ENCODE results near the gene LSM3.

Gene LSM3

GRCh38 chr3:14143271-14144225 lies 35.1 kb upstream of the LSM3 start:
- H3K27ac ChIP-seq, result peak overlapping the region; percentile 34
- no peak for TF ChIP-seq CTCF (conservative IDR thresholded peaks at IDR 0.05)

DNA sequence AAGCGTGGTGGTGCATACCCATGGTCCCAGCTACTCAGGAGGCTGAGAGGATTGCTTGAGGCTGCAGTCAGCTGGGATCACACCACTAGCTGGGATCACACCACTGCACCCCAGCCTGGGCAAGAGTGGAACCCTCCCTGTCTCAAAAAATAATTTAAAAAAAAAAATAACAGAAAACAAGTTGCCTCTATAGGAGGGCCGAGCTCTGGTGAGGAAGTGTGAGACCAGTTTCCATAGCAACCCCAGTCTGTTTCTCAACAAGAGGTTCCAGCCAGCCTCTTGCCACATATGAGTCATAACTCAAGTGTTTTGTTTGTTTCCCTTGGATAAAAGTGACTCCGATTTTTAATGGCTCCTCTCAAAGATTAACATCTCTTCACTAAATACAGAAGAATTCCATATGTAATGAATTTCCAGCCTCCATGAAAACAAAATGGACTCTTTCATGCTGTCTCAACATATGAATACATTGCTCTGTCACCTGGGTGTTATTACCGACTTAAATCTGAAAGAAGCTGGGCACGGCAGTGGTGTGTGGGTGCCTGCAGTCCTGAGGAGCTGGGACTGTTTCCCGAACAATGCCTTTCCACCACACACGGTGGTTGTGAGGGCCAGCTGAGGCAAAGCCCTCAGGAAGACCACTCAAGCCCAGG lies 34.1 kb upstream of the LSM3 start:
- peak overlapping the region; percentile 34 for H3K27ac ChIP-seq
- no peak for TF ChIP-seq CTCF (conservative IDR thresholded peaks at IDR 0.05)

DNA sequence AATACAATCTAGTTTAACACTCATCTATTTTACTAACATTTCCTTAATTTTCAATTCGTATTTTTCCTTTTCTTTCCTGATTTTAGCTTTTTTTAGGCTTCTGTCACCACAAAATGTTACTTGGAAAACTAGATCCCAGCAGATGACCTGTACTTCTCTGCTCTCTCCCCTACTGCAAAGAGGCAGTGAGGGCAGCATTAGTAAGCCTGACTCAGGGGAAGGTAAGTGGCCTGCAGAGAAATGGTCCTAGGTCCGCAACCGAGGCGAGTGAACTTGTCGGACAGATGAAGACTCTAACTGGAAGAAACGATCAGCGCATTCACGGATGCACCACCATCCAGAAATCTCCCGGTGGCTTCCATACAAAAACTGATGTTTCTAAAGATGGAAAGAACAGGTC lies 33.4 kb upstream of the LSM3 start:
- TF ChIP-seq CTCF (conservative IDR thresholded peaks at IDR 0.05), result no peak
- peak overlapping the region; percentile 34 for H3K27ac ChIP-seq

DNA sequence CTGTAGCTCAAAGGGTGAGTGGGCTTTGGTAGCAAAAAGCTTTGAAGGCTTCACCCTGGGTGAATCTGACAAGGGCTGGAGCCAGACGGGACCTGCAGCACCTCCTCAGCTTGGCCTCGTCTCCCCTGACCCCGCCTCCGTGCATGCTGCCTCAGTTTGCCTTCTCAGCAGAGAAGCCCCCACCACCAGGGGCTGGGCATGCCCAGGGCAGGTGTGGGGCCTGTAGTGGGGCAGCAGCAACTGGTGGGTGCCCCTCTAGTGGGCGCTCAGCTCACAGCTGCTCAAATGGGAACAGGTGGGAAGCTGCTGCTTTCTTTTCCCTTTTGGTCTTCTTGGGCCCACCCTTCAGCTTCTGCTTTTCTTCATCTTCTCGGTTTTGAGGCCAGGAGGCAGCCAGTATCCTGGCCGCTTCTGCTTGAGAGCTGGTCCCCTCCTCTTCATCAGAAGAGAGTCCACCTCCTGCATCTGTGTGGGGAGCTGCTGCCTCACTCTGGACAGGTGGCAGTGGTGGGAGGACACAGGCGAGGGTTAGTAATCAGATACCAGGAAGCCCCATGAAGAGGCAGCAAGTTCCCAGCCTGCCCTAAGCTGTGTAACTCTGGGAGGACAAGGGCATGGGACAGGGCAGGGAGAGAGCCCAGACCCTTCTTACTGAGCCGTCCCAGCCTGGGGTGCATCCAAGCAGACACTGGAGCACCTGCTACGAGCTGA lies 32.8 kb upstream of the LSM3 start:
- TF ChIP-seq CTCF (conservative IDR thresholded peaks at IDR 0.05), result no peak
- peak overlapping the region; percentile 34; the same call in 1 of the 2 replicates for H3K27ac ChIP-seq

DNA sequence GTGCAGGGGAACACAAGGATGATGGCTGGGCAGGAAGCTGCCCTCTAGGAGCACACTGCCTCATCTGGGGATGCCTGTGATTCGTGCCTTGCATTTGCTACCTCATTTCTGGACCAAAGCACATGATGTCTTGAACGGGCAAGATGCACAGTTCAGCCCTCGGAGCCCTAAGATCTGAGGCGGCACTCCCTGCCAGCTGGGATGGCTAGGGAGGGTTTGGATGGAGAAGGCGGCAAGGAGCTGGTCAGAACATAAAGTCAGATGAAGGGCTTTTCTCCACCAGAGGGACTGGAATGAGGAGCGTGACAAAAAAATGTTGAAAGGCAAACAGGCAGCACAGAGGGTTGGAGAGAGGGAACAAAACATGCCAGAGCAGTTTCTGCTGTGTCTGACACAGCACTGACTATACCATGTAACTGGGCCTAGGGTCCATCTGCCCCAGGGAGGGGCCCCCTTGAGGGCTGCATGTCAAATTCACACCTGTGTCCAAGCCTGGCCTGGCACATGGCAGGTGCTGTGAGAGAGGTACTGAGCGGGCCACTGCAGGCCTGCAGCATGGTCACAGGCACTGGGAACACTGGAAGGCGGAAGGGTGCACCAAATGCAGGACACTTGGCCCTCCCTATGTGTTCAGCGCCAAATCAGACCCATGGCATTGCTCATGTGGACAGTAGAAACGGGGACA lies 32.1 kb upstream of the LSM3 start:
- no peak for TF ChIP-seq CTCF (conservative IDR thresholded peaks at IDR 0.05)
- H3K27ac ChIP-seq, result no peak overlapping the region

GRCh38 chr3:14147066-14147435 lies 31.6 kb upstream of the LSM3 start:
- no peak overlapping the region for H3K27ac ChIP-seq
- no peak for TF ChIP-seq CTCF (conservative IDR thresholded peaks at IDR 0.05)
